Lung (tissue), 12 donors: ENCODE measurements around the gene NPEPL1. TPM values are rescaled to one million over a fixed set of nuclear protein-coding genes. Genes with fewer than 3 reads are reported as not detected.

Experiments
- ATAC-seq: fragments of 200-7000 bp; cut with Tn5 transposase; one replicate; pipeline ENCODE4 v1.9.1; 2020; ENCODE audit warnings: moderate number of reproducible peaks; ENCODE audit not compliant: insufficient read depth, low FRiP score
- DNase-seq, 3 donors: peaks; one replicate each; pipeline ENCODE4 v3.0.0-alpha.2; 2013 to 2017
- H3K27ac ChIP-seq, 2 donors: one replicate each; pipeline ENCODE4 v1.5.1; 2013; ENCODE audit warnings: mild to moderate bottlenecking in 2 of 2, moderate library complexity in 2 of 2, control low read depth in 1 of 2, inconsistent platforms in 1 of 2, low read depth in 1 of 2, low read length in 1 of 2
- H3K27me3 ChIP-seq, 3 donors: one replicate each; pipeline ENCODE4 v1.5.1; 2013; ENCODE audit warnings: low read length in 2 of 3; ENCODE audit not compliant: control insufficient read depth in 3 of 3, insufficient read depth in 3 of 3
- H3K36me3 ChIP-seq, 4 donors: one replicate each; pipeline ENCODE4 v1.5.1; 2013; ENCODE audit warnings: low read length in 4 of 4, mild to moderate bottlenecking in 1 of 4, moderate library complexity in 1 of 4; ENCODE audit not compliant: control insufficient read depth in 4 of 4, insufficient read depth in 4 of 4
- H3K4me1 ChIP-seq, 5 donors: one replicate each; pipeline ENCODE4 v1.5.1; 2013; ENCODE audit warnings: low read length in 5 of 5, mild to moderate bottlenecking in 2 of 5, moderate library complexity in 1 of 5; ENCODE audit not compliant: control insufficient read depth in 5 of 5, insufficient read depth in 5 of 5
- H3K4me3 ChIP-seq: one replicate; pipeline ENCODE4 v1.5.1; 2013; ENCODE audit warnings: mild to moderate bottlenecking, control low read depth, moderate library complexity
- H3K9ac ChIP-seq, 2 donors: one replicate each; pipeline ENCODE4 v1.5.1; 2013; ENCODE audit warnings: low read length in 2 of 2, control low read depth in 1 of 2; ENCODE audit not compliant: insufficient read depth in 1 of 2
- H3K9me3 ChIP-seq, 4 donors: one replicate each; pipeline ENCODE4 v1.5.1; 2013; ENCODE audit warnings: low read length in 3 of 4, mild to moderate bottlenecking in 1 of 4, moderate library complexity in 1 of 4; ENCODE audit not compliant: control insufficient read depth in 4 of 4, insufficient read depth in 3 of 4
- CTCF ChIP-seq: IDR thresholded peaks from 2 replicates; pipeline ENCODE4 v1.5.1; 2012; ENCODE audit warnings: mild to moderate bottlenecking; ENCODE audit errors: control extremely low read depth, extremely low read depth
- WGBS, 2 donors: extraction: QIAGEN DNeasy Blood & Tissue Kit; methylation state at CpG; one replicate each; pipeline ENCODE4 v1.1.7; 2013; 5-methylcytosine and 5-hydroxymethylcytosine counted together
- polyA plus RNA-seq, 2 donors: library from polyadenylated mRNA; stranded (reverse); fragments of 200-250 nt; gene quantifications; one replicate each; pipeline ENCODE4 v1.2.1, GENCODE V29; 2013
- total RNA-seq, 2 donors: library from RNA; depleted of rRNA in 1 of 2; stranded (reverse); fragments of >200 nt in 1 of 2; gene quantifications; one replicate each; pipeline ENCODE4 v1.2.1, GENCODE V29; 2014 to 2021
- donor health status: control.
- donor health status: control.
- donor health status: Bipolar disorder and iron deficiency.
- donor health status: healthy.
- donor health status: DM: yes; HTN: yes; CAD: no.

NPEPL1 gene
- total and polyA plus RNA-seq, 4 donors = 24.3 to 46.2 (median 41.2) TPM

DNA sequence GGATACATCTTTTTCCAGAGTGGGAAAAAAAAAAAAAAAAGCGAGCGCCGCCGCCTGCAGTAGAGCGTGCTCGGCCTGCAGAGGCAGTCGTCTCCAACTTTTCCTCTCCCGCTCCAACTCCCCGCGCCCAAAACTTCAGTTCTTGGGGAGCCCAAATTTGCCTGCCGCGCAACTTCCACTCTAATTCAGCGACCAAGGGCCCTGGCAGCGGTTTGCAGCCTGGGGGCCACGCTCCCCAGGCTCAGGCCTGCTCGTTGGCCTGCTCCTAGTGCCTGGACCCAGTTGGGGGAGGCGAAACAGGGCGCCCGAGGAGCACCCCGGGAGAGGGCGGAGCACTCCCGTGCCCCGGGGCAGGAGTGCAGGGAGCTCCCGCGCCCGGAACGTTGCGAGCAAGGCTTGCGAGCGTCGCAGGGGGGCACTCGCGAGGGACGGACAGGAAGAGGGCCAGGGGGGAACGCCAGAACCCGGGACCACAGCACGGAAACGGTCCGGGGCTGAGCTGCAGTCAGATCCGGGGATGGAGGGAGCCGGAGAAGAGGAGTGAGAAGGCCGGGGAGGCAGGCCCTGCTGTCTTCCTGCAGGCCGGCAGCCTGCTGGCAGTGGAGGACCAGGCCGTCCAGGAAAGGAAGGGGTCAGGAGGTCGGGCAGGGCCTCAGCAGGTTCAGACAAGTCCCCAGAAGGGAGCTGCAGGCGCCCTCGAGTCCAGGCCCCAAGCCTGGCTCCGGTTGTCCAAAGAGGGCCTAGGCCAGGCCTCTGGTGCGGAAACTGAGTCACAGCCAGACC, 41.6 kb upstream of the NPEPL1 start, which contains the start of gene STX16:
TSS of gene STX16 (plus strand) at position 508 of the 783 bp plus-strand sequence. CDS start 724 bp downstream, outside the sequence.
- peak; percentile 28 for TF ChIP-seq CTCF
- Histone ChIP-seq H3K36me3 (peaks cover 0 to 5% (median 0%) of the 10 kb centered on the region in 4 donors), H3K4me1 (peaks cover 1 to 42% (median 18%) of the 10 kb centered on the region in 5 donors), H3K9me3 (no peaks in the 10 kb centered on the region), H3K27ac (peak within 1 kb of the TSS; percentile 95 to 98), H3K4me3 (peak within 1 kb of the TSS; percentile 98), H3K9ac (peak within 1 kb of the TSS; percentile 64 to 96), H3K27me3 (no peaks in the 10 kb centered on the region)
- WGBS, 2 donors = 0% methylated on average over 44 to 49 of the region's 49 CpGs
- ATAC-seq (peak; percentile 94), DNase-seq (peak; percentile 92 to 96 (median 96))

GRCh38 chr20:58651559-58651945, 41.0 kb upstream of the NPEPL1 start:
- ATAC-seq = no peak
- peak; percentile 91 to 98 (median 95) for DNase-seq
- peak overlapping the region; percentile 98 for H3K4me3 ChIP-seq
- H3K9me3 ChIP-seq = no peaks in the 10 kb centered on the region
- peak overlapping the region; percentile 95 to 98 for H3K27ac ChIP-seq
- H3K9ac ChIP-seq = peak overlapping the region; percentile 64 to 96
- 0 to 1% methylated on average over 18 of the region's 18 CpGs for WGBS, 2 donors
- H3K36me3 ChIP-seq = peaks cover 0 to 5% (median 0%) of the 10 kb centered on the region in 4 donors
- no peak for TF ChIP-seq CTCF
- H3K4me1 ChIP-seq = peaks cover 1 to 48% (median 21%) of the 10 kb centered on the region in 5 donors
- H3K27me3 ChIP-seq = no peaks in the 10 kb centered on the region

DNA sequence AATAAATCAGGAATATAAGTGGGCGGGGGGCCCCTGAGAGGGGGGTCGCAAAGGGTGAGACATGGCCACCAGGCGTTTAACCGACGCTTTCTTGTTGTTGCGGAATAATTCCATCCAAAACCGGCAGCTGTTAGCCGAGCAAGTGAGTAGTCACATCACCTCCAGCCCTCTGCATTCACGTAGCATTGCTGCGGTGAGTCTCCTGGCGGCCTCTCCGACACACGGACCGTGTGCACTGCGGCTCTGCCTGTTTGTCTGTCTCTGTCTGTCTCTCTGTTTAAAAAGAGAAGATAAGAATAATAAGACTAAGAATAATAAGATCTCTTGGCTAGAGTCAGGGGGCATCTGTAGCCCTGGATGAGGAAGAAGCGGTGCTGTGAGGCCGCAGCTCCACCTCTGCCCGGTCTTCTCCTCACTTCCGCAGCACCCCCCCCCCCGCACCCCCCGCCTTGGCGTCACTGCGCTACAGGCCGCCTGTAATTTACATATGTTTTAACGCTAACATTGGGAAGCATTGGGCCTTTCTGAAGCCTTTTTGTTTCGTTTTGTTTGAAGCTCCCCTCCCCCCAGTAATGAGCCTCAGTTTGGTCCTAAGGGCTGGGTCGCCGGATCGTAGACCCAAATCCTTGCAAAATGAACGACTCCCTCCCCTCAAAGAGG, 40.5 kb upstream of the NPEPL1 start:
- DNase-seq = peak; percentile 79 to 85 (median 83)
- WGBS, 2 donors = 0 to 1% methylated on average over 30 of the region's 30 CpGs
- peaks cover 3 to 53% (median 25%) of the 10 kb centered on the region in 5 donors for H3K4me1 ChIP-seq
- peak; percentile 37 for ATAC-seq
- TF ChIP-seq CTCF = no peak
- H3K4me3 ChIP-seq = peak overlapping the region; percentile 98
- H3K27ac ChIP-seq = peak overlapping the region; percentile 95 to 98
- H3K27me3 ChIP-seq = no peaks in the 10 kb centered on the region
- H3K9ac ChIP-seq = peak overlapping the region; percentile 64 to 96
- H3K9me3 ChIP-seq = no peaks in the 10 kb centered on the region
- peaks cover 0 to 5% (median 0%) of the 10 kb centered on the region in 4 donors for H3K36me3 ChIP-seq
